Trophoblast cell (in vitro differentiated cells and primary cell): ENCODE measurements around the gene PTPRJ.
A peak's percentile ranks its signal among the peaks of the same experiment; 100 is the strongest.

Experiments used
- DNase-seq, 2 donors: peaks; one replicate each; pipeline ENCODE4 v3.0.0-alpha.2; 2016
- H2AFZ ChIP-seq: 2 replicates; pipeline ENCODE4 v1.6.1; 2013; ENCODE audit warnings: low read length, moderate library complexity, mild to moderate bottlenecking; ENCODE audit not compliant: insufficient read depth, poor library complexity
- H2AK5ac ChIP-seq: 2 replicates; pipeline ENCODE4 v1.6.1; 2013; ENCODE audit warnings: mild to moderate bottlenecking, low read length
- H2BK120ac ChIP-seq: 2 replicates; pipeline ENCODE4 v1.6.1; 2013; ENCODE audit warnings: low read length, mild to moderate bottlenecking, moderate library complexity; ENCODE audit not compliant: insufficient read depth, poor library complexity
- H2BK12ac ChIP-seq: 2 replicates; pipeline ENCODE4 v1.6.1; 2013; ENCODE audit warnings: mild to moderate bottlenecking, low read length, moderate library complexity
- H2BK5ac ChIP-seq: 2 replicates; pipeline ENCODE4 v1.6.1; 2013; ENCODE audit warnings: low read length, low read depth, moderate library complexity, mild to moderate bottlenecking; ENCODE audit not compliant: poor library complexity
- H3K14ac ChIP-seq: 2 replicates; pipeline ENCODE4 v1.6.1; 2013; ENCODE audit warnings: mild to moderate bottlenecking, low read length
- H3K18ac ChIP-seq: 2 replicates; pipeline ENCODE4 v1.6.1; 2013; ENCODE audit warnings: mild to moderate bottlenecking, low read length
- H3K23ac ChIP-seq: 2 replicates; pipeline ENCODE4 v1.6.1; 2013; ENCODE audit warnings: low read length
- H3K27ac ChIP-seq: 2 replicates; pipeline ENCODE4 v1.5.1; 2013; ENCODE audit warnings: low read depth, mild to moderate bottlenecking, inconsistent platforms, low read length, moderate library complexity
- H3K27me3 ChIP-seq: 2 replicates; pipeline ENCODE4 v1.6.1; 2013; ENCODE audit warnings: inconsistent platforms, mild to moderate bottlenecking, low read length, moderate library complexity; ENCODE audit not compliant: insufficient read depth
- H3K36me3 ChIP-seq, 2 experiments: 1 replicate in 1 of 2; 2 replicates in 1 of 2; pipeline ENCODE4 v1.6.1; 2013; ENCODE audit warnings: low read length in 2 of 2, mild to moderate bottlenecking in 2 of 2, moderate library complexity in 1 of 2; ENCODE audit not compliant: insufficient read depth in 2 of 2, control insufficient read depth in 1 of 2
- H3K4ac ChIP-seq: 2 replicates; pipeline ENCODE4 v1.6.1; 2013; ENCODE audit warnings: low read depth, mild to moderate bottlenecking, low read length, moderate library complexity
- H3K4me1 ChIP-seq, 2 experiments: 1 replicate in 1 of 2; 2 replicates in 1 of 2; pipeline ENCODE4 v1.6.1; 2013; ENCODE audit warnings: low read length in 2 of 2, mild to moderate bottlenecking in 2 of 2, moderate library complexity in 1 of 2; ENCODE audit not compliant: insufficient read depth in 2 of 2, control insufficient read depth in 1 of 2
- H3K4me2 ChIP-seq: 2 replicates; pipeline ENCODE4 v1.6.1; 2013; ENCODE audit warnings: inconsistent platforms, mild to moderate bottlenecking, low read length, moderate library complexity
- H3K4me3 ChIP-seq: 2 replicates; pipeline ENCODE4 v1.5.1; 2013; ENCODE audit warnings: mild to moderate bottlenecking, low read depth, low read length, inconsistent platforms
- H3K79me1 ChIP-seq: one replicate; pipeline ENCODE4 v1.6.1; 2013; ENCODE audit warnings: low read length
- H3K79me2 ChIP-seq: 2 replicates; pipeline ENCODE4 v1.6.1; 2013; ENCODE audit warnings: low read length, mild to moderate bottlenecking; ENCODE audit not compliant: control insufficient read depth, insufficient read depth, poor library complexity
- H3K9ac ChIP-seq: 2 replicates; pipeline ENCODE4 v1.6.1; 2013; ENCODE audit warnings: mild to moderate bottlenecking, low read length
- H3K9me3 ChIP-seq: 2 replicates; pipeline ENCODE4 v1.6.1; 2013; ENCODE audit warnings: low read depth, mild to moderate bottlenecking, control low read depth, inconsistent platforms, low read length; ENCODE audit not compliant: insufficient read depth
- H4K12ac ChIP-seq: 2 replicates; pipeline ENCODE4 v1.6.1; 2013; ENCODE audit warnings: low read depth, mild to moderate bottlenecking, low read length, moderate library complexity
- H4K8ac ChIP-seq: 2 replicates; pipeline ENCODE4 v1.6.1; 2013; ENCODE audit warnings: low read depth, mild to moderate bottlenecking, low read length, moderate library complexity
- H4K91ac ChIP-seq: one replicate; pipeline ENCODE4 v1.6.1; 2013; ENCODE audit warnings: low read depth, mild to moderate bottlenecking, low read length, moderate library complexity
- WGBS: extraction: QIAGEN DNeasy Blood & Tissue Kit; methylation state at CpG from one replicate; pipeline ENCODE4 v1.1.7; 2013; ENCODE audit warnings: missing lambda C conversion rate; ENCODE audit not compliant: insufficient read length, insufficient coverage; ENCODE audit errors: extremely low coverage; 5-methylcytosine and 5-hydroxymethylcytosine counted together

PTPRJ gene

GRCh38 chr11:48165426-48165825 is 185.1 kb downstream of the PTPRJ start:
- Histone ChIP-seq H3K4me3 (no peak overlapping the region), H4K91ac (no peak overlapping the region), H3K9ac (no peak overlapping the region), H2BK120ac (no peak overlapping the region), H3K4ac (no peak overlapping the region), H3K27me3 (no peaks in the 10 kb centered on the region), H3K14ac (no peak overlapping the region), H3K79me1 (no peaks in the 10 kb centered on the region), H3K27ac (no peak overlapping the region), H3K18ac (no peak overlapping the region), H3K36me3 (peaks cover 2 to 4% of the 10 kb centered on the region in 2 experiments), H2BK5ac (no peak overlapping the region), H2BK12ac (no peak overlapping the region), H2AK5ac (no peak overlapping the region), H4K8ac (no peak overlapping the region), H3K9me3 (no peaks in the 10 kb centered on the region), H3K4me2 (no peak overlapping the region), H3K4me1 (no peaks in the 10 kb centered on the region), H3K79me2 (no peaks in the 10 kb centered on the region), H2AFZ (no peak overlapping the region), H4K12ac (no peak overlapping the region), H3K23ac (no peak overlapping the region)
- no CpG with 5 or more reads among the region's 3 CpGs for WGBS
- no peak for DNase-seq

- no peak overlapping the region for H3K9ac ChIP-seq
These were observed 187.0 kb downstream of the PTPRJ start for GRCh38 chr11:48167380-48167779.

GRCh38 chr11:48168815-48169214 is 188.5 kb downstream of the PTPRJ start:
- peak in 1 of 2 donors; percentile 19 for DNase-seq
- Histone ChIP-seq H3K79me2 (no peaks in the 10 kb centered on the region), H4K8ac (no peak overlapping the region), H3K9me3 (no peaks in the 10 kb centered on the region), H2BK120ac (no peak overlapping the region), H4K91ac (no peak overlapping the region), H2BK12ac (no peak overlapping the region), H3K9ac (no peak overlapping the region), H3K4ac (no peak overlapping the region), H2BK5ac (no peak overlapping the region), H3K4me3 (no peak overlapping the region), H3K4me2 (no peak overlapping the region), H3K27me3 (no peaks in the 10 kb centered on the region), H3K36me3 (peaks cover 0 to 4% of the 10 kb centered on the region in 2 experiments), H3K23ac (no peak overlapping the region), H3K79me1 (no peaks in the 10 kb centered on the region), H3K27ac (no peak overlapping the region), H2AK5ac (no peak overlapping the region), H2AFZ (no peak overlapping the region), H3K4me1 (no peaks in the 10 kb centered on the region), H4K12ac (no peak overlapping the region), H3K18ac (no peak overlapping the region), H3K14ac (no peak overlapping the region)
- no CpG with 5 or more reads among the region's 6 CpGs for WGBS

More at GRCh38 chr11:48167380-48167779, 187.0 kb downstream of the PTPRJ start:
- Histone ChIP-seq H3K79me2 (no peaks in the 10 kb centered on the region), H3K4ac (no peak overlapping the region), H3K4me3 (no peak overlapping the region), H3K4me2 (no peak overlapping the region), H2AFZ (no peak overlapping the region), H4K8ac (no peak overlapping the region), H4K12ac (no peak overlapping the region), H3K36me3 (peaks cover 2 to 4% of the 10 kb centered on the region in 2 experiments), H3K14ac (no peak overlapping the region), H3K79me1 (no peaks in the 10 kb centered on the region), H3K27me3 (no peaks in the 10 kb centered on the region), H2BK120ac (no peak overlapping the region), H3K4me1 (no peaks in the 10 kb centered on the region), H3K9me3 (no peaks in the 10 kb centered on the region), H3K23ac (no peak overlapping the region), H2BK5ac (no peak overlapping the region), H4K91ac (no peak overlapping the region), H2BK12ac (no peak overlapping the region), H2AK5ac (no peak overlapping the region), H3K27ac (no peak overlapping the region), H3K18ac (no peak overlapping the region)
- WGBS = no CpG with 5 or more reads among the region's 6 CpGs
- DNase-seq = no peak

- no peak for DNase-seq
- no peak overlapping the region for H3K27ac ChIP-seq
- no peaks in the 10 kb centered on the region for H3K9me3 ChIP-seq
- WGBS = no CpG with 5 or more reads among the region's 6 CpGs
- H4K91ac ChIP-seq = no peak overlapping the region
- H3K79me2 ChIP-seq = no peaks in the 10 kb centered on the region
- no peak overlapping the region for H3K4me3 ChIP-seq
- no peaks in the 10 kb centered on the region for H3K4me1 ChIP-seq
- peaks cover 0 to 2% of the 10 kb centered on the region in 2 experiments for H3K36me3 ChIP-seq
- no peak overlapping the region for H2AFZ ChIP-seq
- no peaks in the 10 kb centered on the region for H3K79me1 ChIP-seq
- no peak overlapping the region for H3K14ac ChIP-seq
- H3K18ac ChIP-seq = no peak overlapping the region
- no peak overlapping the region for H3K9ac ChIP-seq
- H2BK5ac ChIP-seq = no peak overlapping the region
- no peak overlapping the region for H3K23ac ChIP-seq
- no peak overlapping the region for H2AK5ac ChIP-seq
- no peak overlapping the region for H4K8ac ChIP-seq
- no peak overlapping the region for H3K4me2 ChIP-seq
- no peaks in the 10 kb centered on the region for H3K27me3 ChIP-seq
- no peak overlapping the region for H3K4ac ChIP-seq
- no peak overlapping the region for H2BK120ac ChIP-seq
- no peak overlapping the region for H2BK12ac ChIP-seq
- H4K12ac ChIP-seq = no peak overlapping the region
These were observed 188.9 kb downstream of the PTPRJ start for GRCh38 chr11:48169259-48169658.
